Stimulated activated CD4-positive, alpha-beta T cell treated with anti-CD3 and anti-CD28 coated beads, Interleukin-12 subunit alpha, Interleukin-12 subunit beta, amount 100 ng/mL, for 4 hours (primary cell): ENCODE measurements around the gene GPANK1.

Experiments used
- DNase-seq: peaks from one replicate; pipeline ENCODE4 v3.0.0-alpha.2; 2020

Gene GPANK1

DNA sequence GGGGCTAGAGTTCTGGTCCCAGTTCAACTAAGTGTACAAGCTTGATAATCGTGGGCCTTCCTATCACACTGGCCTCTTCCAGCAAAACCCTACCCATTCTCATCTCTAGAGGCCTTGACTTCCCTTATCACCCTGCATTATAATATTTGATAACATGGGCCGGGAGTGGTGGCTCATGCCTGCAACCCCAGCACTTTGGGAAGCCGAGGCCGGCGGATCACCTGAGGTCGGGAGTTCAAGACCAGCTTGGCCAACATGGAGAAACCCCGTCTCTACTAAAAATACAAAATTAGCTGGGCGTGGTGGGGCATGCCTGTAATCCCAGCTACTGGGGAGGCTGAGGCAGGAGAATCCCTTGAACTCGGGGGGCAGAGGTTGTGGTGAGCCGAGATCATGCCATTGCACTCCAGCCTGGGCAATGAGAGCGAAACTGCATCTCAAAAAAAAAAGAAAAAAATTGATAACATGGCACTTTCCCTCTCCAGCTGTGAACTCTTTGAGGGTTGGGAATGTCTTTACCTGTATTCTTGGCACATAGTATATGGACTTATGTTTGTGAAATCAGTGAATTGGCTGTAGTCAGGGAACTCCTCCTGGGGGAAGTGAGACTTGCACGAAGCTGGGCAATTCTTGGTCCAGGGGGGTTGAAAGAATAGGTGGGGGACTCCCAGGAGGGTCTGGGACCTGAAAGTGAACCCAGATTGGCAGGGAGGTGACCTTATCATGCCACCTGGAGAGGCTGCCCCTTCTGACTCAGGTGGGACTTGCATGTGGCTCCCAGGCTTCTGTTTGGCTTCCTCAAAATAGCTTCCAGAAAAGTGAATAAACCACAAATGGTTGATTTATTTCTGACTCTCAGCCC, 3.3 kb downstream of the GPANK1 start:
- no peak for DNase-seq

GRCh38 chr6:31660381-31661261, 4.2 kb downstream of the GPANK1 start, which contains the start of gene C6orf47:
Gene C6orf47 (minus strand): TSS chr6:31660778. CDS start chr6:31659947, 831 bp downstream.
- DNase-seq: peak; percentile 73

GRCh38 chr6:31659649-31660380, 5.0 kb downstream of the GPANK1 start:
- DNase-seq: no peak

DNA sequence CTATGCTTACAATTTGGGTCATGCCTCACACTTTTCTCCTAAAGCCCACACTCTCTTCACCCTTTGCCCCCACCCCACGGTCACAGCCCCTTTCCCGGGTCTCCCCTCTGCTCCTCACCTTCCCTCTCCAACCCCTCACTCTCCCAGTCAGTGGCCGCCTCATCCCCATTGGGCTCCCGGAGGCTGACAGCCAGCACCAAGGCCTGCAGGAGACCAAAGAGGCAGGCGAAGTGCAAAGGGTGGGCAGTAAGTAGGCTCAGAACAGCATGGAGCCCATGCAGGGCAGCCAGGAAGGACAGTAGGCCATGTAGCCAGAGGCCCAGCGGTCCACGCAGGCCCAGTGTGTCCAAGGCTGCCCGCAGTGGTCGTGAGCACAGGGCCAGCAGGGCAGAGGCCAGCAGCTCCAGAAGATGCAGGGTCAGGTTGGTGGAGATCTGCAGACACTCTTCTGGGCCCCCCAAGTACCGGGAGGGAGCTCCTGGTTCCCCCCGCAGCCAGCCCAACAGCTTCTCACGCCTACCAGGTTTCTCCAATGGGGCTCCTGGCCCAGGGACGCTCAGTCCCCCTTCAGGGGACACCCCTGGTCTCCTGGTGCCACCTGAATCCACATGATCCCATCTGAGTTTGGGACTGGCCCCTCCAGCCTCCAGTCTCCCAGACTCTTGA, 5.7 kb downstream of the GPANK1 start:
- DNase-seq: no peak

DNA sequence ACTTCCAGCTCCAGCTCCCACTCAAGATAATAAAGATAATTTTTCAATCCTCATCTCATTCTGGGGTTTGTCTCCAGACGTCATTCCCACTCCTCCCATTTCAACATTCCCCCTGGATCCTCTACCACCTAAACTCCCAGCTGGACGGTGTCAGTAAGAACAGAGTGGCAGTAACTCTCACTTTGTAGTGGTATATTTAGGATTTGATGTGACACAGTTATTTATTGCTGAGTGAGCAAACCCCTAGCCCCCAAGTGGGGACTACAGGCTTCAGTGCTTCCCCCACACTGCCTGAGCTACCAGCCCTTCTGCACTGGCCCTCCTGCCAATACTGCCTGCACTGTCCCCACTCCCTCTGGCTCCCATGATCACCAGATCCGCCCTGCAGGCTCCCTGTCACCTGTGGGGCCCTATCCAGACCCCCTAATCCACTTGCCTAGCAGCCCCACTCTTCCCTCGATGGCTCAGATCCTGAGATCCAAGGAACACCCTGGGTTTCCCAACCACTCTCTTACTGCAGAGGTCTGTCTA, 6.6 kb downstream of the GPANK1 start:
- no peak for DNase-seq

DNA sequence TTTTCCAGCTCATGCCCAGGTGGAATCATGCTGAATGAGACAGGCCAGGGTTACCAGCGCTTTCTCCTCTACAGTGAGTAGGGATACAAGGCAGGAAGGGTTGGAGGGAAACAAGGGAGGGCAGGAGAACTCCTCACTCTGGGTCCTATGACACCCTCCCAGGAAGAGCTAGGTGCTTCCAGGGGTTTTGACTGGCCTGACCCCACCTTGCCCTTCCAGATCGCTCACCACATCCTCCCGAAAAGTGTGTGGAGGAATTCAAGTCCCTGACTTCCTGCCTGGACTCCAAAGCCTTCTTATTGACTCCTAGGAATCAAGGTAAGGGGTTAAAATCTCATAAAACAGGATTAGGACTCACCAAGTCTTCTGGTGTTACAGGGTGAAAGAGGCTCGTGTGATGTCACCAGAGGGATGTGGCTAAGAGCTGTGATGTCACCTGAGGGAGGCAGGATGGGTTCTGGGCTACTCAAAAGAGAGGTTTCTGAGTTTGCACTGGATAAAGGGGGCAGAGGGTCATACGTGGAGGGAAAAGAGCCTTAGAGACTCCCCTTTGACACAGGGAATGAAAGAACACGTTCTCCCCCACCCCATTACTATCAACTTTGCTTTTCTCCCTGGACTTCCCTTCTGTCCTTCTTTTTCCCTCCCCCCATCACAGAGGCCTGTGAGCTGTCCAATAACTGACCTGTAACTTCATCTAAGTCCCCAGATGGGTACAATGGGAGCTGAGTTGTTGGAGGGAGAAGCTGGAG, 7.2 kb downstream of the GPANK1 start:
- no peak for DNase-seq

DNA sequence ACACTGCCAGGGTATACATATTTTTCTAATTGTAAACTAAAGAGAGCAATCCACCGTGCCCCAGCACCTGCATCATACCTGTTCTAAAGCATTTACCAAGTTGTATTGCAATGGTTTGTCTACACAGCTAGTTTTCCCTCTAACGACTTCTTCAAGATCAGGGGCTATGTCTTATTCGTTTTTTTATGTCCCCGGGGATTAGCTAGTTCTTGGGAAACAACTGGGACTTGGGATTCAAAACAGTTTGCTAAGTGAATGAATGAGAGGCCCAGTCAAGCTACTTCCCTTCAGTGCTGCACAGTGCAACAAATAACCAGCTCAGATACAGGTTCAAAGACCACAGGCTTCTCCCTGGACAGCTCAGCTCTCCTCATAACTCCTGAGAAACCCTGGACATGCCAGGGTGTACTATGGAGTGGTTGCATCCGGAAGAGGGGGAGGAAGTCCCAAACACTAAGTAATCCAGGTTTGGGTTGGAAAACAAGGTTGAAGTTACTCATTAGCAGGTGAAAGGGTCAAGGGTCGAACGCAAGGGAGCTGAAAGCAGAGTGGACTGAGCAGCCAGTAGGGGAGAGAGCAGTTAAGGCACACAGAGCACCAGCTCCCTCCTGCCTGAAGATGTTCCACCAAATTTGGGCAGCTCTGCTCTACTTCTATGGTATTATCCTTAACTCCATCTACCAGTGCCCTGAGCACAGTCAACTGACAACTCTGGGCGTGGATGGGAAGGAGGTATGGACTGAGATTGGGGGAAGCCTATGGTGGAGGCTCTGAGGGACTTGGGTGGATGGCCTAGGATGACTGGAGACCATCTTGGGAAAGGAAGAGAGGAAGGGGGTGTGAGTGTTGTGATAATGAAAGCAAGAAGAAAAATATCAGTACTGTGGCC, 9.2 kb downstream of the GPANK1 start, which contains the start of gene APOM:
TSS of gene APOM (plus strand) at position 546 of the 889 bp plus-strand sequence. CDS start at position 619, 73 bp downstream.
- DNase-seq: no peak

DNA sequence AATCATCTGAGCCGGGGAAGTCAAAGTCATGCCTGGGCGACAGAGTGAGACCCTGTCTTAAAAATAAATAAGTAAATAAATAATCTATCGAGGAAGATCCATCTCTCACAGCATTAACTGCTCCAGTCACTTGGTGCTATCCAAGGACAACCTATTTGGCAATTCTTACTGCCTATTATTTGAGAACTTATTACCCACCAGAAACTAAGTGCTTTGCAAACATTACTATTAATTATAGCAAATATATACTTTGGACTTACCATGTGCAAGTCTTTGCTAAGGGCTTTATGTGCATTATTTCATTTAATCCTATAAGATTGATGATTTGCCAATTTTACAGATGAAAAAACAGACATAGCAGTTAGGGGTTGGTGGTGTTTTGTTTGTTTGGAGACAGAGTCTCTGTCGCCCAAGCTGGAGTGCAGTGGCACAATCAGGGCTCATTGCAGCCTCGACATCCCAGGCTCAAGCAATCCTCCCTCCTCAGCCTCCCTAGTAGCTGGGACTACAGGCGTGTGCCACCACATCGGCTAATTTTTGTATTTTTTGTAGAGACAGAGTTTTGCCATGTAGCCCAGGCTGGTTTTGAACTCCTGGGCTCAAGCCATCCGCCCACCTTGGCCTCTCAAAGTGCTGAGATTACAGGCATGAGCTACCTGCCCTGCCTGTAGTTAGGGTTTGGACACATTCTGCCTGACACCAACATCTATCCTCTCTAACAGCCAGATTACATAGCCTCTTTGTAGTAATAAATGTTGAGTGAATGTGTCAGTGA, 10.0 kb downstream of the GPANK1 start:
- DNase-seq: no peak

- DNase-seq: peak; percentile 78
Measured at GRCh38 chr6:31652925-31653724, 11.7 kb downstream of the GPANK1 start.

DNA sequence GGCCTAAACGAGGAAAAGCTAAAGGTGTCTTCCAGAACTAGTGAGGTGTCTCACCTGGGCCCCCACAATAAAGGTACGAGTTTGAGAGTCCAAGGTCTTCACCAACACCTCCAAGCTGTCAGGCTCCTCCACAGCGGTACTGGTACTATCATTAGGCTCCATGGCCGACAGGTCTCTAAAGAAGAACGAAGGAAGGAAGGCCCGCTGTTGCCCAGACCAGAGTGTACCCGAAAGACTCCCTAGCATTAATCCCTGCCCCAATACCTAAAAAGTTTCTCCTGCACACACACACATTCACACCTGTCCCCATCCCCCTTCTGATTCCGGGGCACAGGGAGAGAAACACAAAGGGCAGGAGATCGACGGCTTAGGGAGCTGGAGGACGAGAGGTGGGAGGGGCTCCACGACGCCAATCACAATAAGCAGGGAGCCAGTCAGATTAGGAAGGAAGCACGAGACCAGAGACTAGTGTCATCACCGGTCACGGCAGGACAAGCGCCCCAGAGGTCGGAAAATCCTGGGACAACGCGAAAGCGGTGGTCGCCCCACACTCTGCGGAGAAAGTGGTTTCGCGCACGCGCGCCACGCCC, 13.1 kb downstream of the GPANK1 start:
- no peak for DNase-seq

GRCh38 chr6:31645325-31645724, 19.5 kb downstream of the GPANK1 start:
- no peak for DNase-seq

DNA sequence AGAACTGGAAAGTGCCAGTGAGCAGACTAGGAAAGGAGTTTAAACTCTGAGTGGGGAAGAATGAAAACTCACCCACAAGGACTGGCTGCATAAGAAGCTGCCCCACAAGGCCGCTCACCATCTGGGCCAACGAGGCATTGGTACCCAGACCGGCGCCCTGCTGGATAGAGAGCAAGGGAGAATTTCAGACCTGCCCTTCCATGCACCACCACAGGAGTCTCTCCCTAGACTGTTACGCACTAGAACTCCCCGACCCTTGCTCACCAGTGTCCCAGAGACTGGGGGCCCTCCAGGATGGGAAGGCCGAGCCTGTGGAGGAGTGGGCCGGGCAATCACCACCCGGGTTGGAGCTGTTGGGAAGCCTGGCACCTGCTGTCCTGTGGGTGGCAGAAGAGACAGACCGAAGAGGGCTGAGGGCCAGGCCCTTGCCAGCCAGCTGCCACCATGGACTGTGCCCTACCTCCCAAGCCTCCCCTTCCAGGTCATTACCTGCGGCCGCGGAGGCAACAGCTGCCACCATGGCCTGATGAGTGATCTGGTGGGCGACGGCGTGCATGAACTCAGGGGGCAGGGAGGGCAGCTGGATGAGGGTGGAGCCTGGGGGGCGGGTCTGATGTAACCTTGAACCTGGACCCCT, 20.9 kb downstream of the GPANK1 start:
- no peak for DNase-seq

GRCh38 chr6:31642798-31643570, 21.8 kb downstream of the GPANK1 start:
- no peak for DNase-seq

DNA sequence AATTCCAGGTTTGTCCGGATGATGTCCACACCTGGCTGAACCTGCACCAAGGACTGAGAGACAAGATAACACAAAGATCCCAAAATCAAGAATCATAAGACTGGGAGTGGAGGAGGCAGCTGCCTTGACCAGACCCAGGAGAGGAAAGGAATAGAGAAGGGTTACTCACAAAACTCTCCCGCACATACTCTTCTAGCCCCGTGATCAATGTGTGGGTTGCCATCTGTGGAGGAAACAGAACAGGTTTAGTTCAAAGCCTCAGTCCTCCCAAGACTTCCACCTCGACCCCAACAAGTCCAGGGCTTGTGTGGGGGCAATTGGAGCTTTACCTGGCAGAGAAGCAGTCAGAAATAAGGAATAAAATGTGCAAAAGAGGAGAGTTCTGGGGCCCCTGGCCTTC, 23.4 kb downstream of the GPANK1 start:
- no peak for DNase-seq

- DNase-seq: no peak
Measured at GRCh38 chr6:31640612-31641011, 24.2 kb downstream of the GPANK1 start.

DNA sequence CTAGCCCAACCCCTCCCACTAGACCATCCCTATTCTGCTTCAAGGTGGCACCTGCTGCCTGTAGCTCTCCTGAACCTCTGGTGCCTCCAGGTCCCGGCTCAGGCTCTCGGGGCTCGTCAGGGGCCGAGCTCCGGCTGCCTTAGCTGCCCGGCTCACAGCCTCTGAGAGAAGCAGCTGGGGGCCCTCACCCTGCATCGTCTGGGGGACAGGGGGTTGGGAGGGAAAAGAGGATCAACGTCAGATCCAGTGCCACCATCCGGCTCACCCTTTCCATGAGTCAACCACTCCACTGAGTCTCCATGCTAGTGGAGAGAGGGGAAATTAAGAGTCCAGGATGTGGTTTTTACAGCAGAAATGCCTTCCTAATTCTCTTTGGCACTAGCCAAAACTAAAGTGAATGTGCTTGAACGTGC, 25.3 kb downstream of the GPANK1 start:
- DNase-seq: no peak

DNA sequence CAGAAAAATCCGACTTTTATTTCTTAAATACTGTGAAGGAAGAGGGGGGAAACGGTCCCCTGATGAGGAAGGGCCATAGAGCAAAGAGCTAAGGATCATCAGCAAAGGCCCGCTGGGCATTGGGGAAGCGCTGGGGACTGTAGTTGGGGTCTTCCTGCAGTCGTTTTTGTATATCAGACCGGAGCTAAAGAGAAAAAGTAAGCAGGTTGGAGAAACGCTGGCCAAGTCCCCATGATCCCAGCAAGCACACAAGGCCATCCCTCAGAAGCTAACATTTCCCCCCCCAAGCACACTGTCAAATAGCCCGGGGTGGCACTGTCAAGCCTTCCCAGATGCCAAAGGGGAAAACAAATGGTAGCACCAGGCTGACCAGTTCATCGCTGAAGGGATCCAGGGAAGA, 25.8 kb downstream of the GPANK1 start:
- no peak for DNase-seq
